Gastrocnemius medialis (tissue), 4 donors: ENCODE measurements around the gene CCDC12.

Experiments used
- POLR2A ChIP-seq, 2 donors: fragments of 450-650 bp; IDR thresholded peaks; one replicate each; pipeline ENCODE4 v1.6.1; 2017; ENCODE audit warnings: antibody characterized with exemption in 2 of 2, mild to moderate bottlenecking in 2 of 2, moderate library complexity in 2 of 2
- TF ChIP-seq, protein P1 (sequence below), 5 experiments: fragments of 450-650 bp in 3 of 5; fragments of 200-600 bp in 2 of 5; sonication (generic) in 2 of 5; IDR thresholded peaks in 4 of 5; conservative IDR thresholded peaks in 1 of 5; 1 replicate in 4 of 5; 2 replicates in 1 of 5; pipeline ENCODE4 v1.5.1; 2016 to 2019; ENCODE audit warnings: antibody characterized with exemption in 5 of 5, mild to moderate bottlenecking in 3 of 5, moderate library complexity in 3 of 5

DNA sequence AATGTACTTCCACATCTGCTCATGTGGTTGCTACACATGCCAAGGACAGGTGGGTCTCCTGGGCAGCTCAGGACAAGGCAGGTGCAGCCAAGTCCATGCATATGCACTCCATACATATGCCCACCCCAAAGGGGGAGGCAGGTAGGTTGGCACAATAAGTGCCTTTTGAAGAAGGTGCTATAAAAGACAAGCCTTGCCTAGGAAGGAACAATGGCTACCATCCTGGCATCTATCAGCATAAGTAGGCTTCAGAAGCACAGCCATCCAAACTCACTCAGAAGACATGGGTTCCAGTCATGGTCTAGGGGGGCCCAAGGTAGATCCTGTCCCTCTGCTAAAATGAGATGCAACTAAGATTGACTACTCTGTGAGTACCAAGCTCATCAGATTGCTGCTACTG lies 37.5 kb upstream of the CCDC12 start:
- TF ChIP-seq, protein P1, sequence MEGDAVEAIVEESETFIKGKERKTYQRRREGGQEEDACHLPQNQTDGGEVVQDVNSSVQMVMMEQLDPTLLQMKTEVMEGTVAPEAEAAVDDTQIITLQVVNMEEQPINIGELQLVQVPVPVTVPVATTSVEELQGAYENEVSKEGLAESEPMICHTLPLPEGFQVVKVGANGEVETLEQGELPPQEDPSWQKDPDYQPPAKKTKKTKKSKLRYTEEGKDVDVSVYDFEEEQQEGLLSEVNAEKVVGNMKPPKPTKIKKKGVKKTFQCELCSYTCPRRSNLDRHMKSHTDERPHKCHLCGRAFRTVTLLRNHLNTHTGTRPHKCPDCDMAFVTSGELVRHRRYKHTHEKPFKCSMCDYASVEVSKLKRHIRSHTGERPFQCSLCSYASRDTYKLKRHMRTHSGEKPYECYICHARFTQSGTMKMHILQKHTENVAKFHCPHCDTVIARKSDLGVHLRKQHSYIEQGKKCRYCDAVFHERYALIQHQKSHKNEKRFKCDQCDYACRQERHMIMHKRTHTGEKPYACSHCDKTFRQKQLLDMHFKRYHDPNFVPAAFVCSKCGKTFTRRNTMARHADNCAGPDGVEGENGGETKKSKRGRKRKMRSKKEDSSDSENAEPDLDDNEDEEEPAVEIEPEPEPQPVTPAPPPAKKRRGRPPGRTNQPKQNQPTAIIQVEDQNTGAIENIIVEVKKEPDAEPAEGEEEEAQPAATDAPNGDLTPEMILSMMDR (IDR thresholded peaks at IDR 0.05 in 4 of 5, conservative IDR thresholded peaks at IDR 0.05 in 1 of 5), result no peak
- TF ChIP-seq POLR2A (IDR thresholded peaks at IDR 0.05), result no peak
